H9 (cell line): ENCODE measurements around the gene TSPO2. TPM values are rescaled to one million over a fixed set of nuclear protein-coding genes. Genes with fewer than 3 reads are reported as not detected.

Source experiments
- DNase-seq: peaks from one replicate; pipeline ENCODE4 v3.0.0-alpha.2; 2017
- H2AFZ ChIP-seq: one replicate; pipeline ENCODE4 v1.6.1; 2013; ENCODE audit warnings: mild to moderate bottlenecking, low read length, control low read depth, moderate library complexity
- H2AK5ac ChIP-seq: 2 replicates; pipeline ENCODE4 v1.6.1; 2013; ENCODE audit warnings: low read length, control low read depth, mixed read lengths; ENCODE audit not compliant: insufficient read length
- H2BK120ac ChIP-seq: one replicate; pipeline ENCODE4 v1.6.1; 2013; ENCODE audit warnings: low read depth, mild to moderate bottlenecking, low read length, control low read depth, inconsistent platforms; ENCODE audit not compliant: poor library complexity, severe bottlenecking
- H2BK12ac ChIP-seq: 2 replicates; pipeline ENCODE4 v1.6.1; 2013; ENCODE audit warnings: low read length, control low read depth, mixed read lengths, low read depth; ENCODE audit not compliant: insufficient read length
- H2BK15ac ChIP-seq: 2 replicates; pipeline ENCODE4 v1.6.1; 2013; ENCODE audit warnings: low read depth, low read length, control low read depth
- H2BK20ac ChIP-seq: one replicate; pipeline ENCODE4 v1.6.1; 2013; ENCODE audit warnings: low read depth, mild to moderate bottlenecking, low read length, control low read depth, inconsistent platforms; ENCODE audit not compliant: poor library complexity, severe bottlenecking
- H2BK5ac ChIP-seq: 2 replicates; pipeline ENCODE4 v1.6.1; 2013; ENCODE audit warnings: low read length, control low read depth, mixed read lengths; ENCODE audit not compliant: insufficient read length
- H3K14ac ChIP-seq: 2 replicates; pipeline ENCODE4 v1.6.1; 2013; ENCODE audit warnings: low read length, control low read depth; ENCODE audit not compliant: insufficient read depth
- H3K18ac ChIP-seq: 2 replicates; pipeline ENCODE4 v1.6.1; 2013; ENCODE audit warnings: low read depth, mild to moderate bottlenecking, mixed read lengths, low read length, control low read depth; ENCODE audit not compliant: insufficient read length
- H3K23ac ChIP-seq: 2 replicates; pipeline ENCODE4 v1.6.1; 2013; ENCODE audit warnings: low read length, control low read depth, mixed read lengths, low read depth; ENCODE audit not compliant: insufficient read length
- H3K23me2 ChIP-seq: 2 replicates; pipeline ENCODE4 v1.6.1; 2013; ENCODE audit warnings: low read depth, mild to moderate bottlenecking, mixed read lengths, low read length, control low read depth; ENCODE audit not compliant: insufficient read length, poor library complexity, severe bottlenecking
- H3K27ac ChIP-seq: 2 replicates; pipeline ENCODE4 v1.5.1; 2013; ENCODE audit warnings: low read length, control low read depth, mixed read lengths, low read depth; ENCODE audit not compliant: insufficient read length
- H3K27me3 ChIP-seq: 2 replicates; pipeline ENCODE4 v1.6.1; 2013; ENCODE audit warnings: low read length, control low read depth, inconsistent platforms; ENCODE audit not compliant: insufficient read depth
- H3K4ac ChIP-seq: 2 replicates; pipeline ENCODE4 v1.6.1; 2013; ENCODE audit warnings: low read depth, mild to moderate bottlenecking, control low read depth, inconsistent platforms, low read length, moderate library complexity
- H3K4me1 ChIP-seq: 2 replicates; pipeline ENCODE4 v1.6.1; 2013; ENCODE audit warnings: low read length, control low read depth, inconsistent platforms; ENCODE audit not compliant: insufficient read depth
- H3K4me2 ChIP-seq: 2 replicates; pipeline ENCODE4 v1.6.1; 2013; ENCODE audit warnings: low read length, control low read depth, mixed read lengths; ENCODE audit not compliant: insufficient read length, insufficient read depth
- H3K56ac ChIP-seq: 2 replicates; pipeline ENCODE4 v1.6.1; 2013; ENCODE audit warnings: low read depth, mild to moderate bottlenecking, mixed read lengths, low read length, control low read depth; ENCODE audit not compliant: insufficient read length
- H3K79me1 ChIP-seq: 2 replicates; pipeline ENCODE4 v1.6.1; 2013; ENCODE audit warnings: low read depth, mild to moderate bottlenecking, moderate library complexity, low read length, control low read depth, inconsistent platforms; ENCODE audit not compliant: insufficient read depth, poor library complexity, severe bottlenecking
- H3K79me2 ChIP-seq: 2 replicates; pipeline ENCODE4 v1.6.1; 2013; ENCODE audit warnings: low read length, control low read depth, inconsistent platforms; ENCODE audit not compliant: insufficient read depth
- H3K9ac ChIP-seq: 2 replicates; pipeline ENCODE4 v1.6.1; 2013; ENCODE audit warnings: low read length, control low read depth, mixed read lengths; ENCODE audit not compliant: insufficient read length; ENCODE audit errors: extremely low read depth
- H3K9me3 ChIP-seq: one replicate; pipeline ENCODE4 v1.6.1; 2013; ENCODE audit warnings: low read depth, low read length, inconsistent platforms; ENCODE audit not compliant: control insufficient read depth
- H3T11ph ChIP-seq: one replicate; pipeline ENCODE4 v1.6.1; 2013; ENCODE audit warnings: mild to moderate bottlenecking, low read length, control low read depth, inconsistent platforms
- H4K20me1 ChIP-seq: one replicate; pipeline ENCODE4 v1.6.1; 2013; ENCODE audit not compliant: control insufficient read depth, insufficient read length, insufficient read depth
- H4K5ac ChIP-seq: 2 replicates; pipeline ENCODE4 v1.6.1; 2013; ENCODE audit warnings: low read depth, mild to moderate bottlenecking, mixed read lengths, low read length, control low read depth; ENCODE audit not compliant: insufficient read length
- H4K8ac ChIP-seq: replicated peaks from 2 replicates; pipeline ENCODE4 v1.6.1; 2013; ENCODE audit warnings: low read length, control low read depth, mixed read lengths, low read depth; ENCODE audit not compliant: insufficient read length
- H4K91ac ChIP-seq: 2 replicates; pipeline ENCODE4 v1.6.1; 2013; ENCODE audit warnings: low read depth, mild to moderate bottlenecking, moderate library complexity, mixed read lengths, low read length, control low read depth; ENCODE audit not compliant: insufficient read length
- H3K27ac Mint-ChIP-seq, 3 experiments: 2 replicates in 2 of 3; 3 replicates in 1 of 3; pipeline ENCODE4 v1.8.0; 2020 to 2021; ENCODE audit warnings: mixed read lengths in 3 of 3, mild to moderate bottlenecking in 1 of 3, moderate library complexity in 1 of 3
- H3K27me3 Mint-ChIP-seq: 2 replicates; pipeline ENCODE4 v1.8.0; 2021; ENCODE audit warnings: low read depth, mild to moderate bottlenecking, moderate library complexity, mixed read lengths
- H3K36me3 Mint-ChIP-seq, 3 experiments: 2 replicates in 2 of 3; 3 replicates in 1 of 3; pipeline ENCODE4 v1.8.0; 2020 to 2021; ENCODE audit warnings: low read depth in 3 of 3, mixed read lengths in 3 of 3; ENCODE audit not compliant: insufficient read depth in 1 of 3
- H3K4me1 Mint-ChIP-seq, 2 experiments: 2 replicates each; pipeline ENCODE4 v1.8.0; 2020; ENCODE audit warnings: mixed read lengths in 2 of 2
- H3K4me3 Mint-ChIP-seq, 2 experiments: 2 replicates in 1 of 2; 3 replicates in 1 of 2; pipeline ENCODE4 v1.8.0; 2020 to 2021; ENCODE audit warnings: mild to moderate bottlenecking in 2 of 2, mixed read lengths in 2 of 2, moderate library complexity in 1 of 2
- H3K9me3 Mint-ChIP-seq, 2 experiments: 2 replicates in 1 of 2; 3 replicates in 1 of 2; pipeline ENCODE4 v1.8.0; 2020; ENCODE audit warnings: mild to moderate bottlenecking in 2 of 2, mixed read lengths in 2 of 2, moderate library complexity in 1 of 2
- WGBS: extraction: QIAGEN DNeasy Blood & Tissue Kit; methylation state at CpG from one replicate; pipeline ENCODE4 v1.1.7; 2013; ENCODE audit warnings: missing lambda C conversion rate, low lambda C conversion rate, mixed read lengths; ENCODE audit not compliant: insufficient read length; ENCODE audit errors: extremely low coverage; 5-methylcytosine and 5-hydroxymethylcytosine counted together
- total RNA-seq: library from RNA; stranded (reverse); gene quantifications from 2 replicates; pipeline ENCODE4 v1.2.1, GENCODE V29; 2021
- TF ChIP-seq, protein P1 (sequence below): fragments of 200-600 bp; sonication (generic); conservative IDR thresholded peaks from 3 replicates; pipeline ENCODE4 v1.8.0; 2021; ENCODE audit warnings: antibody characterized with exemption, mild to moderate bottlenecking

TSPO2 gene
- total RNA-seq, 1 experiment from 2014 or later, result not detected

DNA sequence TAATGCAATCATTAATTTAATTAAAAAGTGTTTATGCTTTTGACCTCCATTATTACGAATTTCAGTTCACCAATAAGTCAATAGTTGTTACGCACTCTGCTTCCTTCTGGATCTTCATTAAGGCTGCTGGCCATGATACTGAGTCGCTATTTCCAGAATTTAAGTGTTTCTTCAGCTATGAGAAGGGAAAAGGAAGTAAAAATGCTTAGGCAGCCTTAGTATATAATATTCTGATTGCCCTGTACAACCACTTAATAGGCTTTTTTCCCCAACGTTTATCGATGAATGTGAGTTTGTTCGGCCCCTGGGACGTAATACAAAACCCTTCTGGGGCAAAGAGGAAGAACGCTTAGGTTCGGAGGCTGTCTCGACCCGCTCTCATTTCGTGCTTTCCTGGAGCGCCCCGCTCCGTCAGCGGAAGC, 29.2 kb downstream of the TSPO2 start:
- no peak overlapping the region for H2AFZ ChIP-seq
- TF ChIP-seq, protein P1, sequence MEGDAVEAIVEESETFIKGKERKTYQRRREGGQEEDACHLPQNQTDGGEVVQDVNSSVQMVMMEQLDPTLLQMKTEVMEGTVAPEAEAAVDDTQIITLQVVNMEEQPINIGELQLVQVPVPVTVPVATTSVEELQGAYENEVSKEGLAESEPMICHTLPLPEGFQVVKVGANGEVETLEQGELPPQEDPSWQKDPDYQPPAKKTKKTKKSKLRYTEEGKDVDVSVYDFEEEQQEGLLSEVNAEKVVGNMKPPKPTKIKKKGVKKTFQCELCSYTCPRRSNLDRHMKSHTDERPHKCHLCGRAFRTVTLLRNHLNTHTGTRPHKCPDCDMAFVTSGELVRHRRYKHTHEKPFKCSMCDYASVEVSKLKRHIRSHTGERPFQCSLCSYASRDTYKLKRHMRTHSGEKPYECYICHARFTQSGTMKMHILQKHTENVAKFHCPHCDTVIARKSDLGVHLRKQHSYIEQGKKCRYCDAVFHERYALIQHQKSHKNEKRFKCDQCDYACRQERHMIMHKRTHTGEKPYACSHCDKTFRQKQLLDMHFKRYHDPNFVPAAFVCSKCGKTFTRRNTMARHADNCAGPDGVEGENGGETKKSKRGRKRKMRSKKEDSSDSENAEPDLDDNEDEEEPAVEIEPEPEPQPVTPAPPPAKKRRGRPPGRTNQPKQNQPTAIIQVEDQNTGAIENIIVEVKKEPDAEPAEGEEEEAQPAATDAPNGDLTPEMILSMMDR, result no peak
- no peak overlapping the region for H2AK5ac ChIP-seq
- no peak overlapping the region for H2BK20ac ChIP-seq
- peak overlapping the region; percentile 80 for H3K9ac ChIP-seq
- no peaks in the 10 kb centered on the region for H4K20me1 ChIP-seq
- Mint-ChIP-seq H3K36me3 (peaks cover 0 to 48% (median 32%) of the 10 kb centered on the region in 3 experiments; a peak in 5 of 7 replicates), H3K27ac (peak overlapping the region; percentile 97 to 99 (median 97)), H3K4me3 (peak overlapping the region; percentile 89 to 91), H3K4me1 (peaks cover 38 to 39% of the 10 kb centered on the region in 2 experiments), H3K27me3 (no peaks in the 10 kb centered on the region), H3K9me3 (no peaks in the 10 kb centered on the region; a peak in 1 of 5 replicates)
- no peak overlapping the region; the same call in 1 of the 2 replicates for H3K14ac ChIP-seq
- peaks cover 28% of the 10 kb centered on the region for H3K79me2 ChIP-seq
- H3K4me1 ChIP-seq, result no peaks in the 10 kb centered on the region
- H4K91ac ChIP-seq, result no peak overlapping the region
- no peak overlapping the region for H2BK15ac ChIP-seq
- no peak overlapping the region for H2BK12ac ChIP-seq
- H3K4me2 ChIP-seq, result peak overlapping the region; percentile 66
- H4K5ac ChIP-seq, result no peak overlapping the region
- H3K9me3 ChIP-seq, result no peaks in the 10 kb centered on the region
- no peak overlapping the region for H3K18ac ChIP-seq
- no peak overlapping the region for H2BK120ac ChIP-seq
- H3K4ac ChIP-seq, result no peak overlapping the region
- H3K23me2 ChIP-seq, result peaks cover 9% of the 10 kb centered on the region
- peak overlapping the region; percentile 88 for H3K27ac ChIP-seq
- no peak overlapping the region for H4K8ac ChIP-seq
- no peak for DNase-seq
- H3T11ph ChIP-seq, result no peak overlapping the region
- no peak overlapping the region for H3K23ac ChIP-seq
- WGBS, result no CpG with 5 or more reads among the region's 16 CpGs
- no peaks in the 10 kb centered on the region for H3K79me1 ChIP-seq
- H3K27me3 ChIP-seq, result no peaks in the 10 kb centered on the region
- no peak overlapping the region for H3K56ac ChIP-seq
- no peak overlapping the region for H2BK5ac ChIP-seq
